Measurements from ENCODE around the gene SMARCE1.

DNA sequence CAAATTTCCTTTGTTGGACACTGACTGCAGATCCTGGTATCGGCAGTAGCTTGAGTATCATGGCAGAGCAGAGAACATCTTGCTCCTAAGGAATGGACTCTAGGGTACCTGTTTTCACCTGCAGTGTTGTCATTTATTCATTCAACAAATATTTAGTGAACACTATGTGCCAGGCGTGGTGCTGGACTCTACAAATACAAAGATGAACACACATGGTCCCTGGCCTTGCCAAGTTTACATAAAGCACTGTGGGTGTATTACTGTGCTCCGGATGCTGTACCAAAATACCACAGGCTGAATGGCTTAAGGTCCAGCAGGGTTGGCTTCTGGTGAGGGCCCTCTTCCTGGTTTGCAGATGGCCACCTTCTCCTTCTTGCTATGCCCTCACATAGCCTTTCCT lies 68.1 kb downstream of the SMARCE1 start:
- TF ChIP-seq, protein P1, sequence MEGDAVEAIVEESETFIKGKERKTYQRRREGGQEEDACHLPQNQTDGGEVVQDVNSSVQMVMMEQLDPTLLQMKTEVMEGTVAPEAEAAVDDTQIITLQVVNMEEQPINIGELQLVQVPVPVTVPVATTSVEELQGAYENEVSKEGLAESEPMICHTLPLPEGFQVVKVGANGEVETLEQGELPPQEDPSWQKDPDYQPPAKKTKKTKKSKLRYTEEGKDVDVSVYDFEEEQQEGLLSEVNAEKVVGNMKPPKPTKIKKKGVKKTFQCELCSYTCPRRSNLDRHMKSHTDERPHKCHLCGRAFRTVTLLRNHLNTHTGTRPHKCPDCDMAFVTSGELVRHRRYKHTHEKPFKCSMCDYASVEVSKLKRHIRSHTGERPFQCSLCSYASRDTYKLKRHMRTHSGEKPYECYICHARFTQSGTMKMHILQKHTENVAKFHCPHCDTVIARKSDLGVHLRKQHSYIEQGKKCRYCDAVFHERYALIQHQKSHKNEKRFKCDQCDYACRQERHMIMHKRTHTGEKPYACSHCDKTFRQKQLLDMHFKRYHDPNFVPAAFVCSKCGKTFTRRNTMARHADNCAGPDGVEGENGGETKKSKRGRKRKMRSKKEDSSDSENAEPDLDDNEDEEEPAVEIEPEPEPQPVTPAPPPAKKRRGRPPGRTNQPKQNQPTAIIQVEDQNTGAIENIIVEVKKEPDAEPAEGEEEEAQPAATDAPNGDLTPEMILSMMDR (IDR thresholded peaks at IDR 0.05), result no peak
- no peak for TF ChIP-seq POLR2A (IDR thresholded peaks at IDR 0.05)

Measured in Peyer's patch (tissue), 4 donors.